Stimulated activated CD8-positive, alpha-beta memory T cell treated with anti-CD3 and anti-CD28 coated beads, Interleukin-2, amount 100 ng/mL, for 1 hour (primary cell): ENCODE data around the gene NUDT13.
"Not testable (repeated sequence)": the region's sequence is repeated elsewhere in the genome, so short reads cannot be mapped to it uniquely, and the experiment has no call there.

ENCODE experiments used
- DNase-seq, 2 donors: peaks; one replicate each; pipeline ENCODE4 v3.0.0-alpha.2; 2020; ENCODE audit warnings: low read depth in 2 of 2

Gene NUDT13

DNA sequence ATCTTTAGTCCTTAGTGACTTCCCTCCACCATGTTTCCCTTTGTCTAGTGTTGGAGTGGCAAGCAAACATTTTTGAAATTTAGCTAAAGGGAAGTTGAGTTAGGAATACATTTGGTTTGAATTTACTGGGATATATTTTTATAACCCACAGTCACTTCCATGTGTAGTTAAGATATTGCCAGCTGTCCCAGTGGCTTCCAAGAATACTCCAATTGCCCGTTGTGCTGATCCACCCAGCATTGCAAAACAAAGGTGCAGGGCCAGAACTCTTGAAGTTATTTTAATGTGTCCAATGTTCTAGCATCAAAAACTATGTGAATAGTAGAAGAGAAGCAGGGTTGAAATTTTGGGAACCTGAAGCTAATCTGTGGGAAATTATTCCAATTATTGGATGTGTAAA, 11.1 kb upstream of the NUDT13 start:
- no peak for DNase-seq

DNA sequence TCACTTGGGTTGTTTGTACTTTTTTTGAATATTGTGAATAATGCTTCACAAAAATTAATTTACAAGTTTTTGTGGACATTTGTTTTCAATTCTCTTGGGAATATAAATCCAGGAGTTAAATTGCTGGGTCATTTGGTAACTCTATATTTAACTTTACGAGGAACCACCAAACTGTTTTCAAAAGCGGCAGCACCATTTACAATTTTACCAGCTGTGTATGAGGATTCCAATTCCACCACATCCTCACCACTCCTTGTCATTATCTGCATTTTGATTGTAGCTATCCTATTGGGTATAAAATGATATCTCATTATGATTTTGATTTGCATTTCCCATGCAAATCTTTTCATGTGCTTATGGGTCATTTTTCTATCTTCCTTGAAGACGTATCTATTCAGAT, 4.0 kb upstream of the NUDT13 start:
- no peak for DNase-seq

DNA sequence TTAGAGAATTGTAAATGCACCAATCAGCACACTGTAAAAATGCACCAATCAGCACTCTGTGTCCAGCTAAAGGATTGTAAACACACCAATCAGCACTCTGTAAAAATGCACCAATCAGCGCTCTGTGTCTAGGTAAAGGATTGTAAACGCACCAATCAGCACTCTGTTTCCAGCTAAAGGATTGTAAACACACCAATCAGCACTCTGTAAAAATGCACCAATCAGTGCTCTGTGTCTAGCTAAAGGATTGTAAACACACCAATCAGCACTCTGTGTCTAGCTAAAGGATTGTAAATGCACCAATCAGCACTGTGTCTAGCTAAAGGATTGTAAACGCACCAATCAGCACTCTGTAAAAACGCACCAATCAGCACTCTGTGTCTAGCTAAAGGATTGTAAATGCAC, 1.0 kb upstream of the NUDT13 start:
- DNase-seq = not testable (repeated sequence)

DNA sequence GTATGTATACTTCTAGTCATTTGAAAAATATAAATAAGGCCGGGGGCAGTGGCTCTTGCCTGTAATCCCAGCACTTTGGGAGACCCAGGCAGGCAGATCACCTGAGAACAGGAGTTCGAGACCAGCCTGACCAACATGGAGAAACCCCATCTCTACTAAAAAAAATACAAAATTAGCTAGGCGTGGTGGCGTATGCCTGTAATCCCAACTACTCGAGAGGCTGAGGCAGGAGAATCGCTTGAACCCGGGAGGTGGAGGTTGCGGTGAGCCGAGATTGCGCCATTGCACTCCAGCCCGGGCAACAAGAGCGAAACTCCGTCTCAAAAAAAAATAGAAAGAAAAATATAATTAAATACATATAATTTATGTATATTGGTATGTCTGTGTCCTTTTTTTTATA, 1.8 kb downstream of the NUDT13 start:
- not testable (repeated sequence) for DNase-seq

DNA sequence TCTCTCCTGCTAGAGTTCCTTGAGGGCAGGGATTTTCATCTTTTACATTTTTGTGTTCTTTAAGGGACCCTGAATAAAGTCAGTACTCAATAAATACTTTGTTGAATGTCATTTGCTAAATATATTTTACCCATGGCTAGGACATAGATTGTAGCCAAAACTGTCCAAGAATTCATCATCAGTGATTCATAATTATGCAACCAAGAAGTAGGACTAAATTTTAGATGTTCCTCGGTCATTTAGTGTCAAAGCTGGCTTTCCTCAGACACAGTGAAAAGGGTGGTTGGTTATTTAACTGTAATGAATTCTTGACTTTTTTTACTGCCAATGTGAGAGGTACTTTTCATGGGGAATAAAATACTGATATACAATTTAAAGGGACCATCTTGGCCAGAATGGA, 3.3 kb downstream of the NUDT13 start:
- DNase-seq = no peak

DNA sequence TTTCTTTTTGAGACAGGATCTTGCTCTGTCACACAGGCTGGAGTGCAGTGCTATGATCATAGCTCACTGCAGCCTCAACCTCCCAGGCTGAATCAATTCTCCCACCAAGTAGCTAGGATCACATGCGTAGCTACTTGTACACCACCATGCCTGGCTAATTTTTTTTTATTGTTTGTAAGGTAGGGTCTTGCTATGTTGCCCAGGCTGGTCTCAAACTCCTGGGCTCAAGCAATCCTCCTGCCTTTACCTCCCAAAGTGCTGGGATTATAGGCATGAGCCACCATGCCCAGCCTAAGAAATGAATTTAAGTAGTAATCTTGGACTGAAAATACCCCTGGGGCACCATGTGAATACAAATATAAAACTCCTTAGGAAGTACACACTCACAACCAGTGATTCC, 5.8 kb downstream of the NUDT13 start:
- DNase-seq = no peak

DNA sequence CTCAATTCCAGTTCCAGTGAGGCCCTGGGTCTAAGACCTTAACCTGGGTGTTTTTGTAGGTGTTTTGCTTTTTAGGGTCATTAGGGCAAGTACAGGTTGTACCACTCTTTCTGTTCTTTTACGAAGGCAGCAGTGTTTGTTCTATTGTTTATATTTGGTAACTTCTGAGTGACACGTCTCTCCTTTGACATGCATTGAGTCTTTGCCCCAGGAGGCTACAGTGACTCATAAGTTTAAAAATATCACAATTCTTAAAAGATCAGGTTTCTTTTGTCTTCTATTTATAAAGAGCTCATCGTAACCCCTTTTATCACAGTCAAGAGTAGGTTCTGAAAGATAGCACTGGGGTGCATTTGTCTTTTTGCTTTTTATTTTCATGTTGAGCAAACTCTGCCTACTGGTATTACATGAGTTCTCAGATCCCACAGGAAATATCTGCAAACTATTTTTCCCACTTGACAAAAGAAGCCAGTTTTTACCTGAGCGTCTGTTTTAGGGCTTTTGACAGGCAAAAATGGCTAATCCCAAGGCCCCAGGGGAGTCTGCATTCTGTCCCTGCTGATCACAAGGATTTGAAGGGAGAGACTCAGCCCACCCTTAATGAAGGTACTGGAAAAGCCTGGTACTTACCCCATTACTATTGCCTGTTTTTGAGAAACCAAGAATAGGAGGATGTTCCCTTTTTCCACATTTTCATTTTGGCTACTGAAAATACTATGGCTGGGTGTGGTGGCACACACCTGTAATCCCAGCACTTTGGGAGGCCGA, 7.9 kb downstream of the NUDT13 start:
- DNase-seq = no peak

DNA sequence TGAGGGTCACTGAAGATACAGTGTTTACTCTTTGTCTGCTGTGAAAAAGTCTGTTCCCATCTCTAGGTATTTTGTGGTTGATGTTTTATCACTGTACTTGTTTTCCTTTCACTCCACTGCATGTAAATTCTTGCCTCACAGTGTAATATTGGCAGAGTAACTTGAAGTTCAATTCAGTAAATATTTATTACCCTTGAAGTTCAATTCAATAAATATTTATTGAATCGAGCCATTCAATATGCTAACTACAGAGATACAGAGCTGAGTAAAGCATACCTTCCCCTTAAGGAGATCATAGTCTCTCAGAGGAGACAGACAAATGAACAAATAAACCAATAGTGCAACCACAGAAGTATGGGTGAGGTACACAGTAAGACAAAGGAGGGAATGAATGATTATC, 9.2 kb downstream of the NUDT13 start:
- no peak for DNase-seq

DNA sequence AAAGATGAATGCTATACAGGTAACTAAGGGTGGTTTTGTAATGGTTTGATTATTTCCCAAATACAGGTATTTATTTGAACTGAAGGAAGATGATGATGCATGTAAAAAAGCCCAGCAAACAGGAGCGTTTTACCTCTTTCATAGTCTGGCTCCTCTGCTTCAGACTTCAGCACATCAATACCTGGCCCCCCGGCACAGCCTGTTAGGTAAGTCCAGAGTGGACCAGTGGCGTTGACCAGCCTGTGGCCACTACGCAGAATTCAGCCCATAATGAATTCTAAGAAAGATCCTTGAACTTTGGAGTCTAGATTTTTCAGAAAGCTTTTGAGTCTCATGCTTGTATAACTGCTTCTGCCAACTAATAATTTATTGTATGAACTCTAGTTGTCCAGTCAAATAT, 9.7 kb downstream of the NUDT13 start:
- DNase-seq = no peak

DNA sequence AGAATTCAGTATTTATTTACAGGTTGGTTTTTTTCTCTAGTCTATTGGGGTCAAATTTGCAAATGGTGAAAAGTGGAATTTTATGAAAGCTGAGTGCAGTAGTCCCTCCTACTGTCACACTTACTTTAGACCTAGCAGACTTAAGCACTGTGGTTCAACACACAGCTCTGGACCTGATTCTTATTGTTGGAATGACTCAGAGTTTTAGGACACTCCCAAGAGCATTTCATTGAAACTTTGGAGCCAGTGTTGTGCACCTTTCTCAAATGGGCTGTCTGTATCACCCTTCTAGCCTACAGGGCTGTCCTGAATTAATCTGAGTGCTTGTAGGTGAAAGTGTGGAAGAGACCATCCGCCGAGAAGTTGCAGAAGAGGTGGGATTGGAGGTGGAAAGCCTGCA, 16.1 kb downstream of the NUDT13 start:
- DNase-seq = no peak

DNA sequence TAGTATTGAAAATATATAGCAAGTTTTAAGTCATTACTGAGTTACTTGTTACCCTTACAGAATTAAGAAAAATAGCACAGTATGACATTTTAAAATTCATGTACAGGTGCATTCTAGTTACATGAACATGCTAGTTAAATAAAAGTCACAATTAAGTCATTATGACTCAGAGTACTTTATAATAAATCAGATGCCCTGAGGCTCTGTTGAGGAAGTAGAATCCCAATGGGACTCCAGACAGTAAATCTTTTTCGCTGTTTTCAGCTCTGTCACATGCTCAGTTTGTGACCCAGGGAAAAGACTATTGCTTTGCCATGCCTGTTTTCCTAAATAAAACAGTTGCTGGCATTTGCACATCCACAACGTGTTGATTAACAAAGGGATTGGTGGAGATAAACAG, 21.0 kb downstream of the NUDT13 start:
- DNase-seq = no peak

DNA sequence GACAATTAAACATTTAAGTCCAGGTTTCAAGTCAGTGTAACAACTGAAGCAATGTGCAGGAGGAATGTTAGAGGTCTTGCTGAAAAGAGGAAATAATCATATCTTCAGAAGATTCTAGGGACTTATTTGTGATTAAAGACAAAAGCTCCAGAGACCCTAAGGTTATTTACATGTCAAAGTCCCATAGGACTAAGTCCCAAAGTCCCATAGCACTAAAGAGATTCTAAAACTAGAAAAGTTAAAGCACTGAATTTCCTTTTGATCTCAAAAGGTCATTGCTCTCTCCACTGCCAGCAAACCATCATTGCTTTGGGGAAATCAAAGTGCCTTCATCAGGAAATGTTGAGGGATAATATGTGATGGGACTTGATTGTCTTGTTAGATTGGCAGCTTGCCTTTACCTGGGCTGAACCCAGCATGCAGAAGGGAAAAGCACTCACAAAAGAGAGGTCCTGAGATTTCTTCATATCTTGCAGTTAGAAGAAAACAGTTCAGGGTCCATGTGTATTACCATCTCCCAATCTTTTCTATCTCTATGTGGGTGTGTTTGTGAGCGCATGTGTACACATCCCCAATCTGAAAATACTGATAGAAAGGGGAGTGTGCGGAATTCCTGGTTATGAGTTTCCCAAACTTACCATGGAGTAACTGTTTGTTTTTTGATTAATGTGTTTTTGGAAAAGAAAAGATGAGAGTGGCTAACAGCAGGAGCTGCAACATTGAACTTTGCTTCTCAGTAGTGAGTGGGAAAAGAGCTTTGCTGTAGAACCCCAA, 21.8 kb downstream of the NUDT13 start:
- no peak for DNase-seq

DNA sequence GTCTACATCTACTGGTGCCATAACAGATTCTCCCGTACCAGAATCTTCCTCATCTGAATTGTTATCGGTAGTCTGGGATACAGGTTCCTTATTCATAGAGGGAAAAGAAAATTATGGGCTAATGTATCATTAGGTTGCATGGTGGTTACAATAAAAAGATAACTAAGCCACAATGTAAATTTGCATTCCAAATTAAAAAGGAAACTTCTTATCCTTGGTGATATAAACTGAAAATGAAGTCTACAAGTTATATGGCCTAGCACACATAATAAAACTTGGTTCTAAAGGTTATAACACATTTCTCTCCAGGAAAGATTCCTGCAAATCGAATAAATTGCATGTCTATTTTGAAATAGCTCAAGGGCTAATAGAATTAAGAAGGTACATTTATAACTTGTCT, 24.5 kb downstream of the NUDT13 start:
- DNase-seq = no peak

DNA sequence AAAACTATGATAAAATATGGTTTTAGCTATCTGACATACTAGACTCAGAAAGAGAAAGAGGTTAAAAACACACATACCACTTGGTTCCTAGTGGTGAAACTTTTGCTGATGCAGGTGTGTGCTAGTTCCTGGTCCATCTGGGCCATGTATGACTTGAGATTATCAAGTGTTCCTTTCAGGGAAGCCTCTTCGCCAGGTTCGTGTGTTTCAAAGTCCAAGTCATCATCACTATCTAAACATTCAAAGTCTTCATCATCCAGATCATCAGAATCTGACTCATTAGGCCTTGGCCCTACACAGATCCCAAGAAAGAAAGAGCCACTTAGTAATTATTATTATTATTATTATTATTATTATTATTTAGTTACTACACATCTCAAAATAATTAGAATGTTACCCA, 26.4 kb downstream of the NUDT13 start:
- DNase-seq = no peak

DNA sequence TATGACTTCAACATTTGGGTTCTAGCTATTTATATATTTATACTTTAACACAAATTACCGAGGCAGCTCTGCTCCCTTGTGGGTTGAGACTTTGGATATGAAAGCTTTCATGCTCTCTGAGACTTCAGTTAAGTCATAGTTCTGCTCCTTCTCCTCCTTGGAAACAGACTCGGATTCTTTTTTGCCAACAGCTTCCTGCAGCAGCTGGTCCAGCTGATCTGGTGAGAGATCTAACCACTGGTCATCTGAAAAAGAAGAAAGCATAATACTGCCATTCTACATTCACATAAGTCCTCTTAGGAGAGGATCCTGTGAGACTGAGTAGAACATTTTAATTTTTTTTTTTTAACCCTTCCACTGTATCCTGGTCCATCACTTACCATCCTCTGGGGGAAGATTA, 29.0 kb downstream of the NUDT13 start:
- no peak for DNase-seq

DNA sequence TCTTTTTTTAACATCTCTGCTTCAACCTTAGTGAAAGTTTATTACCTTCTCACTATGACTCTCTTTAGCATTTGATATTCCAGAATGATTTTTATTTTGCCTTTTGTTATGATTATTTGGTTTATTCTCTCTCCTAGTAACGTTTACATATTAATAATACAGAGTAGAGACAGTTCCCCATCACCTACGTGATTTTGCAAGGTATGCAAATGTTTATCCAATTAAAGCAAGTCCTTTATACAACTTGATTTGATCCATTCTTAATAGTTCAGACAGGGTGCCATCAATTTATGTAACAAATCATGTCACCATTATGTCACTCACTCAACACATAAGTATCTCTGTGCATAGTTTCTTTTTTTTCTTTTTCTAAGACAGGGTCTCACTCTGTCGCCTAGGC, 31.3 kb downstream of the NUDT13 start:
- DNase-seq = no peak

DNA sequence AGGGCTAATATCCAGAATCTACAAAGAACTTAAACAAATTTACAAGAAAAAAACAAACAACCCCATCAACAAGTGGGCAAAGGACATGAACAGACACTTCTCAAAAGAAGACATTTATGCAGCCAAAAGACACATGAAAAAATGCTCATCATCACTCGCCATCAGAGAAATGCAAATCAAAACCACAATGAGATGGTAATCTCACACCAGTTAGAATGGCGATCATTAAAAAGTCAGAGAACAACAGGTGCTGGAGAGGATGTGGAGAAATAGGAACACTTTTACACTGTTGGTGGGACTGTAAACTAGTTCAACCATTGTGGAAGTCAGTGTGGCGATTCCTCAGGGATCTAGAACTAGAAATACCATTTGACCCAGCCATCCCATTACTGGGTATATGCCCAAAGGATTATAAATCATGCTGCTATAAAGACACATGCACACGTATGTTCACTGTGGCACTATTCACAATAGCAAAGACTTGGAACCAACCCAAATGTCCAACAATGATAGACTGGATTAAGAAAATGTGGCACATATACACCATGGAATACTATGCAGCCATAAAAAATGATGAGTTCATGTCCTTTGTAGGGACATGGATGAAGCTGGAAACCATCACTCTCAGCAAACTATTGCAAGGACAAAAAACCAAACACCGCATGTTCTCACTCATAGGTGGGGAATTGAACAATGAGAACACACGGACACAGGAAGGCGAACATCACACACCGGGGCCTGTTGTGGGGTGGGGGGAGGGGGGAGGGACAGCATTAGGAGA, 40.6 kb downstream of the NUDT13 start:
- not testable (repeated sequence) for DNase-seq

DNA sequence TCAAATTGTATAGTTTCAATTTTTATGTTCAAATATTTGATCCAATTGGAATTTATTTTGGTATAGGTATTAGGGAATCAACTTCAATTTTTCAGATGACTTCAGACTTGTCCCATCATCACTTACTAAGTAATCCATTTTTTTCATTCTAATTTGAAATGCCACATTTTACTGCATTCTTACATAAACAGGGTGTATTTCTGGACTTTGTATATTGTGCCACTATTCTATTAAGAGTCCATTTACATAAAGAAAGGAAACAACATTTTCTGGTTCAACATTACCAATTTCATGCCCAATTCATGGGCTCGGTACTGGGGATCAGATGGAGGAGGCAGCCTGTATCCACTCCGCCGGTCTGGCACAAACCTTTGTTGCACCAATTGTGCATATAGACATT, 41.8 kb downstream of the NUDT13 start:
- DNase-seq = no peak

DNA sequence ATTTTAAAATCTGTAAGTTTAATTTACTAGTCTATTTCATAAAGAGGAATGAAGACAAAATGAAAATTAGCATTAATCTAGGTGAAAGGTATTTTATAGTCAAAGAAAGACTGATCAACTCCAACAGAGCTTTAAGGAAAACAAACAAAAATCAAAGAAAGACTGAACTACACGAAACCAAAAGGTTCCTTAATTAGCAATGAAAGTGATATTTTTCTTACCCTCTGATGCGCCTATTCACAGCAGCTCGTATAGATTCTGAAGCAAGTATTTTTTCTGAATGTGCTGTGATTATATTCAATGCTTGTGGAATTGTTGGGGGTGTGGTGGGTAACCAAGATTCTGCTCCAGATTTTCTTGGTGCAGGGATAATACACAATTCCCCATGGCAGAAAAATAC, 45.8 kb downstream of the NUDT13 start:
- DNase-seq = no peak

DNA sequence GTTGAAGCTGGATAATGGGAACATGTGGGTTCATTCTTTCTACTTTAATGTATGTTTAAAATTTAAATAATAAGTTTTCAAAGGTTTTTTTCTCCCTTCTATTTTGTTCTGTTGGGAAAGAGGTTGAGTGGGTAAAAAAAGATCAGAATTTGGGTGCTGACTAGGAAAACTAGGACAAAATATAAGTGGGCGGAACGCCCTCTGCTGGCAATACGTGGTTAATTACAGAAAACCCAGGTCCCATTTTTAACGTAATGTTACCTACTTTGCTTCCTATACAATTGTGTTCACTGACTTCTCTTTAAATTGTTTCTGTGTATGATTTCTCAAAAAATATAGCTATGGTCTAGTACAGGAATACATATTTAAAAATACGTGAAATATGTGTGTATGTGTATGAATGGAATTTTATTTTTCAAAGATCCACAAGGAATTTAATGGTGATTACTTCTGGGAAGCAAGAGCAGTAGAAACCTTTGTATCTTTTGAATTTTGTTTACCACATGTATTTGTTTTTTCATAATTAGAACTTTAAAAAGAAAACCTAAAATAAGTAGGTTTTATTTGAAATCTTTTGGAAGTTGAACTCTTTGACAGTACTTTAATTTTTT, 48.9 kb downstream of the NUDT13 start:
- peak; percentile 12 to 39 for DNase-seq

DNA sequence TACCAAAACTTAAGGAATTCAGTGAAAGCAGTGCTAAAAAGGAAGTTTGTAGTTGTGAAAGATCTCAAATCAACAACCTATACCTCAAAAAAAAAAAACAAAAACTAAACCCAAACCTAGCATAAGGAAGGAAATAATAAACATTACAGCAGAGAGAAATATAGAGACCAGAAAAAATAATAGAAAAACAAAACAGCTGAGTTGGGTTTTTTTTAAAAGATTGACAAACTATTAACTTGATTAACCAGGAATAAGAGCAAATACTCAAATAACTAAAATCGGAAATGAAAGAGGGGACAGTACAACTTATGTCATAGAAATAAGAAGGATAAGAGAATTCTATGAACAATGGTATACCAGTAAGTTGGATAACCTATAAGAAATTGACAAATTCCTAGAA, 50.8 kb downstream of the NUDT13 start:
- no peak for DNase-seq

DNA sequence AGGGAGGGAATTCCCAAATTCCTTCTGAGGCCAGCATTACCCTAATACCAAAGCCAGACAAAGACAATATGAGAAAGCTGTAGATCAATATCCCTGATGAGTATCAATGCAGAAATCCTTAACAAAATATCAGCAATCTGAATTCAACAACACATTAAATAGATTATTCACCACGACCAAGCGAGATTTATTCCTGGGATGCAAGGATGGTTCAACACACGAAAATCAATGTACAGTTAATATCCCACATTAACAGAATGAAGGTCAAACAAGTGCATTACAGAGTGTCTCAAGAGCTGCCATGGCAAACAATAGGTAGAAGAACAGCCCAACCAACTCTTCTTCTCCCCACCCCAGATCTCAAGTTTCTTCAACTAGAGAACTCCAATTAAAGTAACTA, 51.4 kb downstream of the NUDT13 start:
- no peak for DNase-seq
